Immature natural killer cell (primary cell): ENCODE results near the gene MTARC2. TPM values are rescaled to one million over a fixed set of nuclear protein-coding genes. Genes with fewer than 3 reads are reported as not detected.

Experiments
- DNase-seq, 3 donors: peaks; one replicate each; pipeline ENCODE4 v3.0.0; 2022; ENCODE audit warnings: mixed read lengths in 1 of 3
- H3K27ac Mint-ChIP-seq, 6 donors: one replicate each; pipeline ENCODE4 v1.8.0; 2020; ENCODE audit warnings: mixed read lengths in 6 of 6, mild to moderate bottlenecking in 5 of 6, inconsistent platforms in 4 of 6, moderate library complexity in 3 of 6
- H3K27me3 Mint-ChIP-seq, 3 donors: one replicate each; pipeline ENCODE4 v1.8.0; 2020 to 2021; ENCODE audit warnings: low read depth in 3 of 3, mild to moderate bottlenecking in 3 of 3, mixed read lengths in 3 of 3, moderate library complexity in 3 of 3, inconsistent platforms in 1 of 3
- H3K36me3 Mint-ChIP-seq, 3 donors: one replicate each; pipeline ENCODE4 v1.8.0; 2020; ENCODE audit warnings: mixed read lengths in 3 of 3, inconsistent platforms in 2 of 3, mild to moderate bottlenecking in 2 of 3
- H3K4me1 Mint-ChIP-seq, 2 donors: one replicate each; pipeline ENCODE4 v1.8.0; 2020; ENCODE audit warnings: inconsistent platforms in 2 of 2, mild to moderate bottlenecking in 2 of 2, mixed read lengths in 2 of 2, moderate library complexity in 1 of 2
- H3K4me3 Mint-ChIP-seq, 5 donors: one replicate each; pipeline ENCODE4 v1.8.0; 2020; ENCODE audit warnings: mild to moderate bottlenecking in 5 of 5, mixed read lengths in 5 of 5, inconsistent platforms in 3 of 5, moderate library complexity in 3 of 5
- H3K9me3 Mint-ChIP-seq, 6 donors: one replicate each; pipeline ENCODE4 v1.8.0; 2020; ENCODE audit warnings: mild to moderate bottlenecking in 6 of 6, mixed read lengths in 6 of 6, inconsistent platforms in 4 of 6, moderate library complexity in 3 of 6
- polyA plus RNA-seq, 3 donors: library from polyadenylated mRNA; unstranded; fragments of 300-500 nt; fragmentation: Illumina TruSeq; gene quantifications; one replicate each; pipeline ENCODE4 v1.2.3, GENCODE V29; 2021

The MTARC2 gene
- polyA plus RNA-seq, result 1 to 10 TPM in 2 of 3 donors, under 1 TPM in 1; 0.28 to 2.3 (median 1.5) TPM

DNA sequence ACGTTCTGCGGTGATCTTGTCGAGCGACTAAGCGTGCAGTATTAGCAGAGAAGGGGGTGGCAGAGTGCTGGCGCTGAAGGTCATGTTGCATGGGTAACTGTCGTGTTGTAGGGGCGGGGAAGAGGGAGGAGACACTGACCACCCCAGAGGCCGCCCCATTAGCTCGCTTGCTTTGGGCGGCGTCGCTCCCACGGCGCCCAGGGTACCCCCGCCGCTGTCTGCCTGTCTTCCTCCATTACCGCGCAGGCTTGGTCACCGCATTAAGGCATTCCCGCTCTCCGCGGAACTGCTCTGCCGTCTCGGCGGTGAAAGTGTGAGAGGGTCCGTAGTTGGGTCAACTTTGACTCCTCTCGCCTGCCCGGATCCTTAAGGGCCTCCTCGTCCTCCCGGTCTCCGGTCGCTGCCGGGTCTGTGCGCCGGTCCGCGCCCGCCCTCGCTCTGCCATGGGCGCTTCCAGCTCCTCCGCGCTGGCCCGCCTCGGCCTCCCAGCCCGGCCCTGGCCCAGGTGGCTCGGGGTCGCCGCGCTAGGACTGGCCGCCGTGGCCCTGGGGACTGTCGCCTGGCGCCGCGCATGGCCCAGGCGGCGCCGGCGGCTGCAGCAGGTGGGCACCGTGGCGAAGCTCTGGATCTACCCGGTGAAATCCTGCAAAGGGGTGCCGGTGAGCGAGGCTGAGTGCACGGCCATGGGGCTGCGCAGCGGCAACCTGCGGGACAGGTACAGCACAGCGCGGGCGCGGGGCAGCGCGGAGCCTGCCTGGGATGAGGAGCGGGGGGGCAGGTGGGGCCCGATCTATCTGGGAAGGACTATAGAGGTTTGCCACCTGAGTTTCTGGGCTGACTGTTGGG lies at the start of gene MTARC2:
MTARC2 (plus strand) TSS at position 234 of the 846 bp plus-strand sequence; CDS start at position 444, 210 bp downstream.
- peak within 1 kb of the TSS in 1 of 6 donors; percentile 41 for H3K27ac Mint-ChIP-seq
- DNase-seq, result peak; percentile 9 to 17 (median 9)
- peak within 1 kb of the TSS; percentile 72 to 85 (median 74) for H3K4me3 Mint-ChIP-seq

DNA sequence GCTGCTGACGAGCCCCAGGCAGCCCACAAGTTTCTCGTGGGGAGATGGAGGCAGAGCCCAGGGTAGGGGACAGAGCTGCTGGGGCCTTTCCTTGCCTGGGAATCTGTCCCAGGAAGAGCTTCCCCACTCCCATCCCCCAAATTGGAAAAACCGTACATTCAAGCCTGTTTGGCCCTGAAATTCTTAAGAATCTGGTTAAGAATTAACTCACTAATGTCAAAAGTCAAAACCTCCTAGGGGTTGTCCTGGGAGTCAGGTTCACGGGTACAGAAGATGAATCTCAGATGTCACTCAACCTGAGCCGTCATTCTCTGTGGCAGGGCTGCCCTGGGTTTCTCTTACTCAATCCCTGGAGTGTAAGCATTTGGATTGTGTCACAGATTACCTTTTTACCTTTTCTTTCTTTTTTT lies 49.5 kb upstream of the MTARC2 start:
- peaks cover 0 to 1% (median 0%) of the 10 kb centered on the region in 6 donors for H3K9me3 Mint-ChIP-seq
- H3K27ac Mint-ChIP-seq, result no peak overlapping the region
- no peaks in the 10 kb centered on the region for H3K36me3 Mint-ChIP-seq
- peaks cover 4 to 5% of the 10 kb centered on the region in 2 donors for H3K4me1 Mint-ChIP-seq
- DNase-seq, result no peak
- no peak overlapping the region for H3K4me3 Mint-ChIP-seq
- H3K27me3 Mint-ChIP-seq, result peaks cover 0 to 11% (median 8%) of the 10 kb centered on the region in 3 donors

More for the DNA sequence above, at the start of gene MTARC2:
- H3K4me1 Mint-ChIP-seq, result peaks cover 12 to 13% of the 10 kb centered on the region in 2 donors
- H3K27me3 Mint-ChIP-seq, result peaks cover 8 to 38% (median 15%) of the 10 kb centered on the region in 3 donors
- H3K9me3 Mint-ChIP-seq, result no peaks in the 10 kb centered on the region
- H3K36me3 Mint-ChIP-seq, result peaks cover 0 to 4% (median 0%) of the 10 kb centered on the region in 3 donors

DNA sequence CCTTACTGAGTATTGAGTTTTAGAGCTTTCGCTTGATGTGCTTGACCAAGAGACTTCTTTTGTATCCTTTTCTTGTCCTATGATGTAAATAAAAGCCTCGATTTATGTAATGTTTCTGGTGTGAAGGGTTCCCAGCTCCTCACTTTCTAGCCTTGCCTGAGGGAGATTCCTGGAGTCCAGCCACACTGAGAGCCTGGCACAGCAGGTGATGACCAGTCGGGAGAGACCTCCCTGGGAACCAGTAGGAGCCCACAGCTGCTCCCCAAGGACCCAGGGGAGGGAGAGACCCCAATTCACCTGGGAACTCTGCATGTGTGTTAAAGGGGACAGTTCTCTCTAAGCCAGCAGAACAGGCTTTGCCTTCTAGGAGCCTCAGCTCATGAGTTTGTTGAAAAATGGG lies 49.1 kb upstream of the MTARC2 start:
- Mint-ChIP-seq H3K9me3 (peaks cover 0 to 1% (median 0%) of the 10 kb centered on the region in 6 donors), H3K4me1 (peaks cover 4 to 5% of the 10 kb centered on the region in 2 donors), H3K27me3 (peaks cover 0 to 11% (median 8%) of the 10 kb centered on the region in 3 donors), H3K27ac (no peak overlapping the region), H3K4me3 (no peak overlapping the region), H3K36me3 (no peaks in the 10 kb centered on the region)
- no peak for DNase-seq

GRCh38 chr1:220700556-220701179 lies 47.5 kb upstream of the MTARC2 start:
- Mint-ChIP-seq H3K27me3 (peaks cover 0 to 11% (median 8%) of the 10 kb centered on the region in 3 donors), H3K4me3 (no peak overlapping the region)

DNA sequence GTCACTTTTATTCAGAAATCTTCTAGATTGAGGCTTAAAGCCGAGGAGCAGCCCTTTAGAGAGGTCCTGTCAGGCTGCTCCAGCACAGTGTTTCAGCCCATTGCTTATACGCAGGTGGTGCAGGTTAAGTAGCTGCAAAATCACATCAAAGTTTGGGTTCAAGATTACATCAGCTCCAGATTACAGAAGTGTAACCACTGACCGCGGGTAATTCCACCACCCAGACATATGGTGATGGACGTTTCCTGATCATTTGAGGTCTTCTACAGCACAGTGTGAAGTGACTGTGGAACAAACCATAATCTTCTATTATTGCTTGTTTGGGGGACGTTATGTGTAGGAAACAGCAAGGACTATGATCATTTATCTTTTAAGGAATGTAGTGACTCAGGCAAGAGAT lies 46.1 kb upstream of the MTARC2 start:
- Mint-ChIP-seq H3K4me3 (no peak overlapping the region), H3K4me1 (peaks cover 4 to 5% of the 10 kb centered on the region in 2 donors), H3K27me3 (peaks cover 0 to 14% (median 8%) of the 10 kb centered on the region in 3 donors), H3K27ac (no peak overlapping the region), H3K36me3 (no peaks in the 10 kb centered on the region), H3K9me3 (peaks cover 0 to 1% (median 0%) of the 10 kb centered on the region in 6 donors)
- DNase-seq, result no peak

More at GRCh38 chr1:220700556-220701179, 47.5 kb upstream of the MTARC2 start:
- H3K36me3 Mint-ChIP-seq, result no peaks in the 10 kb centered on the region
- H3K27ac Mint-ChIP-seq, result no peak overlapping the region
- DNase-seq, result no peak
- H3K4me1 Mint-ChIP-seq, result peaks cover 4 to 5% of the 10 kb centered on the region in 2 donors
- H3K9me3 Mint-ChIP-seq, result peaks cover 0 to 1% (median 0%) of the 10 kb centered on the region in 6 donors

GRCh38 chr1:220702733-220703270 lies 45.3 kb upstream of the MTARC2 start:
- no peak for DNase-seq
- Mint-ChIP-seq H3K4me3 (no peak overlapping the region), H3K27me3 (peaks cover 0 to 14% (median 8%) of the 10 kb centered on the region in 3 donors), H3K9me3 (peaks cover 0 to 1% (median 0%) of the 10 kb centered on the region in 6 donors), H3K36me3 (no peaks in the 10 kb centered on the region), H3K4me1 (peaks cover 4 to 5% of the 10 kb centered on the region in 2 donors), H3K27ac (no peak overlapping the region)

GRCh38 chr1:220703305-220703704 lies 44.8 kb upstream of the MTARC2 start:
- DNase-seq, result no peak
- Mint-ChIP-seq H3K36me3 (no peaks in the 10 kb centered on the region), H3K9me3 (no peaks in the 10 kb centered on the region), H3K4me1 (peaks cover 4 to 5% of the 10 kb centered on the region in 2 donors), H3K27me3 (peaks cover 0 to 14% (median 8%) of the 10 kb centered on the region in 3 donors), H3K27ac (no peak overlapping the region), H3K4me3 (no peak overlapping the region)

DNA sequence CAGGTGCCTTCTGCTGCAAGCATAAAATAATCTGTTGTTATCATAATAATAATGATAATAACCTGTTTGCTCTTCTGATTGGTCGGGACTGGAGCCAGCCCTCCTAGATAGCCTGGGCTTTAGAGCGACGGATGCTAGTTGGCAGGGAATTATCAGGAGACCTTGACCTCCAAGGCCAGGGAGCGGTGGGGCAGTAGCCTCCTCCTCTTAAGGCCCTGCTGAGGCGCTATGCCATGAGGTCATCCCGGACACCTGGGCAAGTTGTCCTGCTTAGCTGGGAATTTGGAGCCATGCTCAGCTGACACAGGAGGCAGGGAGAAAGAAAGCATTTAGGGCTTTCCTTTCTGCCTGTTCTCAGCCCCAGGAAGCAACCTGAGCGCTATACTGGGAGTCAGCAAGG lies 42.3 kb upstream of the MTARC2 start:
- Mint-ChIP-seq H3K27me3 (peaks cover 0 to 16% (median 6%) of the 10 kb centered on the region in 3 donors), H3K27ac (no peak overlapping the region), H3K9me3 (no peaks in the 10 kb centered on the region), H3K4me1 (peaks cover 5% of the 10 kb centered on the region in 2 donors), H3K36me3 (no peaks in the 10 kb centered on the region), H3K4me3 (no peak overlapping the region)
- no peak for DNase-seq

- Mint-ChIP-seq H3K9me3 (no peaks in the 10 kb centered on the region), H3K27me3 (peaks cover 2 to 12% (median 5%) of the 10 kb centered on the region in 3 donors), H3K4me3 (no peak overlapping the region), H3K36me3 (no peaks in the 10 kb centered on the region), H3K4me1 (peaks cover 5% of the 10 kb centered on the region in 2 donors), H3K27ac (no peak overlapping the region)
- DNase-seq, result no peak
These were observed 41.6 kb upstream of the MTARC2 start for GRCh38 chr1:220706480-220706879.

GRCh38 chr1:220707160-220707559 lies 41.0 kb upstream of the MTARC2 start:
- Mint-ChIP-seq H3K36me3 (no peaks in the 10 kb centered on the region), H3K9me3 (no peaks in the 10 kb centered on the region), H3K4me3 (no peak overlapping the region), H3K4me1 (peaks cover 1 to 4% of the 10 kb centered on the region in 2 donors), H3K27ac (no peak overlapping the region), H3K27me3 (peaks cover 2 to 11% (median 3%) of the 10 kb centered on the region in 3 donors)
- DNase-seq, result no peak

DNA sequence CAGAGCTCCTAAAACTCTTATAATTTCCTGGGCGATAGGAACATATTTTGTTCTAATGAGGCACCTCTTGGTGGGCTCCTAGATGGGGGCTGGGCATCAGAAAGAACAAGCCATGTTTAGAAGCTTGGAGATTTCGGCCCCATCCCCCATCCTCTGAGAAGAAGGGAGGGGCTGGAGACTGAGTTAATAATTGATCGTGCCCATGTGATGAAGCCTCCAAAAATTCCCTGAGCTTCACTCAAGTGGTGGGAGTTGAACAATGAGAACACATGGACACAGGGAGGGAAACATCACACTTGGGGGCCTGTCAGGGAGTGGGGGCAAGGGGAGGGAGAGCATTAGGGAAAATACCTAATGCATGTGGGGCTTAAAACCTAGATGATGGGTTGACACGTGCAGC lies 39.9 kb upstream of the MTARC2 start:
- Mint-ChIP-seq H3K36me3 (no peaks in the 10 kb centered on the region), H3K4me1 (peaks cover 0 to 2% of the 10 kb centered on the region in 2 donors), H3K9me3 (no peaks in the 10 kb centered on the region), H3K27ac (no peak overlapping the region), H3K4me3 (no peak overlapping the region), H3K27me3 (peaks cover 2 to 9% (median 3%) of the 10 kb centered on the region in 3 donors)
- DNase-seq, result no peak

- Mint-ChIP-seq H3K9me3 (peaks cover 0 to 2% (median 0%) of the 10 kb centered on the region in 6 donors), H3K36me3 (no peaks in the 10 kb centered on the region), H3K4me1 (peaks cover 0 to 2% of the 10 kb centered on the region in 2 donors), H3K27ac (no peak overlapping the region), H3K27me3 (peaks cover 0 to 10% (median 4%) of the 10 kb centered on the region in 3 donors), H3K4me3 (no peak overlapping the region)
- DNase-seq, result no peak
These were observed 39.0 kb upstream of the MTARC2 start for GRCh38 chr1:220708936-220709801.

GRCh38 chr1:220710333-220710732 lies 37.8 kb upstream of the MTARC2 start:
- no peak overlapping the region for H3K27ac Mint-ChIP-seq
- H3K4me3 Mint-ChIP-seq, result no peak overlapping the region
- H3K36me3 Mint-ChIP-seq, result no peaks in the 10 kb centered on the region
- no peak for DNase-seq
- H3K27me3 Mint-ChIP-seq, result peaks cover 0 to 10% (median 4%) of the 10 kb centered on the region in 3 donors
- H3K4me1 Mint-ChIP-seq, result peaks cover 0 to 2% of the 10 kb centered on the region in 2 donors
- H3K9me3 Mint-ChIP-seq, result peaks cover 0 to 2% (median 0%) of the 10 kb centered on the region in 6 donors
